ENCODE results near the gene TET3. TPM values are rescaled to one million over a fixed set of nuclear protein-coding genes. Genes with fewer than 3 reads are reported as not detected.

The TET3 gene
- polyA plus RNA-seq, 1 donor (not counting 4 experiments of a cell fraction or from before 2014, with no cell fraction given), result 2.9 TPM

DNA sequence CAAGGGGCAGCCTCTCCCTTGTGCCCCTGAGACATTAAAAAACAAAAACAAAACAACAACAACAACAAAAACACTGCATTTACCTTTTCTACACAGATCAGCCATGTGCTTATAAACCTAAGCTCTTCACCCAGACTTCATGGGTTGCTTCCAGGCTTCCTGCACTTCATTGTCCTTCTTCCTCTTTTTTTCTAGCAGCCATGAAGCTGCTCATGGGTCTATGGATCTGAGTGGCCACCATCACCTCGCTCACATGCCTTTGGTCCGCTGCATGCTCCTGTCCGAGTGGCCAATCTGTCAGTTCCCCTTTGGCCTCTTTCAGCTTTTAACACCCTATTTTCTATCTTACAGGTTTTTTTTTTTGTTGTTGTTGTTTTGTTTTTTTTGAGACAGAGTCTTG, 9.0 kb upstream of the TET3 start:
- H3K9me1 ChIP-seq (ENCODE audit: control insufficient read depth, extremely low read depth, insufficient read depth, low read length), result no peaks in the 10 kb centered on the region
- no peak overlapping the region for H3K27ac ChIP-seq (ENCODE audit: control insufficient read depth, insufficient read depth, low read length)
- no peaks in the 10 kb centered on the region for H3K27me3 ChIP-seq (ENCODE audit: control insufficient read depth, extremely low read depth, insufficient read depth, low read length)
- FAIRE-seq, result no peak
- dilution Hi-C loops (cut with MboI; ENCODE audit: extremely low pct_ligation_motif_present, low sequenced_read_pairs), result no loop called here
- no peaks in the 10 kb centered on the region for H4K20me1 ChIP-seq (ENCODE audit: control insufficient read depth, extremely low read depth, insufficient read depth, low read length)
- peaks cover 2% of the 10 kb centered on the region for H3K79me2 ChIP-seq (ENCODE audit: control insufficient read depth, insufficient read depth, low read length)
- no peak for DNase-seq (ENCODE audit: low read depth, low spot score)
- no peak overlapping the region for H2AFZ ChIP-seq (ENCODE audit: control insufficient read depth, low read length)
- no peaks in the 10 kb centered on the region for H3K9me3 ChIP-seq (ENCODE audit: control insufficient read depth, low read depth, low read length)
- H3K4me2 ChIP-seq (ENCODE audit: control insufficient read depth, extremely low read depth, insufficient read depth, low read depth, low read length), result no peak overlapping the region
- TF ChIP-seq CTCF (optimal IDR thresholded peaks at IDR 0.05 in 1 of 3, IDR thresholded peaks at IDR 0.05 in 1 of 3, conservative IDR thresholded peaks at IDR 0.05 in 1 of 3; ENCODE audit: extremely low read depth in 1 of 3, insufficient read depth in 2 of 3, low read length in 3 of 3) (no peak), EZH2 (IDR thresholded peaks at IDR 0.05; ENCODE audit: low read length) (no peak)
- no peaks in the 10 kb centered on the region for H3K36me3 ChIP-seq (ENCODE audit: control insufficient read depth in 2 of 2, extremely low read depth in 1 of 2, insufficient read depth in 2 of 2, low read length in 2 of 2)
- no peak overlapping the region for H3K4me3 ChIP-seq (ENCODE audit: control insufficient read depth in 2 of 3, extremely low read depth in 1 of 3, insufficient read depth in 2 of 3, low read depth in 1 of 3, low read length in 3 of 3)
- H3K9ac ChIP-seq (ENCODE audit: control insufficient read depth, extremely low read depth, insufficient read depth, low read length), result no peak overlapping the region
- peaks cover 19% of the 10 kb centered on the region for H3K4me1 ChIP-seq (ENCODE audit: control insufficient read depth, extremely low read depth, insufficient read depth, low read length)

DNA sequence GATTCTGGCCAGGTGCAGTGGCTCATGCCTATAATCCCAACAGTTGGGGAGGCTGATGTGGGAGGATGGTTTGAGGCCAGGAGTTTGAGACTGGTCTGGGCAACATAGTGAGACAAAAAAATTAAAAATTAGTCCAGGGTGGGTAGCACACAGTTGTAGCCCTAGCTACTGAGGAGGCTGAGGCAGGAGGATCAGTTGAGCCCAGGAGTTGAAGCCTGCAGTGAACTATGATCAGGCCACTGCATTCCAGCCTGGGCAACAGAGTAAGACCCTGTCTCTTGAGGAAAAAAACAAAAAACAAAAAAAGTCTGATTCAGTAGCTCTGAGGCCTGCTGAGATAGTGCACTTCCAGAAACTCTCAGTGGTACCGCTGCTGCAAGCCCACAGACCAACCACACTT, 7.9 kb upstream of the TET3 start:
- H3K4me1 ChIP-seq (ENCODE audit: control insufficient read depth, extremely low read depth, insufficient read depth, low read length), result peaks cover 25% of the 10 kb centered on the region
- dilution Hi-C loops (cut with MboI; ENCODE audit: extremely low pct_ligation_motif_present, low sequenced_read_pairs), result no loop called here

More for the DNA sequence above, 7.9 kb upstream of the TET3 start:
- no peaks in the 10 kb centered on the region for H3K9me3 ChIP-seq (ENCODE audit: control insufficient read depth, low read depth, low read length)
- peaks cover under 1% of the 10 kb centered on the region for H3K9me1 ChIP-seq (ENCODE audit: control insufficient read depth, extremely low read depth, insufficient read depth, low read length)
- H3K79me2 ChIP-seq (ENCODE audit: control insufficient read depth, insufficient read depth, low read length), result peaks cover 2% of the 10 kb centered on the region
- no peaks in the 10 kb centered on the region for H3K36me3 ChIP-seq (ENCODE audit: control insufficient read depth in 2 of 2, extremely low read depth in 1 of 2, insufficient read depth in 2 of 2, low read length in 2 of 2)
- no peak overlapping the region for H3K4me3 ChIP-seq (ENCODE audit: control insufficient read depth in 2 of 3, extremely low read depth in 1 of 3, insufficient read depth in 2 of 3, low read depth in 1 of 3, low read length in 3 of 3)
- no peak for FAIRE-seq
- no peak for TF ChIP-seq EZH2 (IDR thresholded peaks at IDR 0.05; ENCODE audit: low read length)
- no peak for TF ChIP-seq CTCF (optimal IDR thresholded peaks at IDR 0.05 in 1 of 3, IDR thresholded peaks at IDR 0.05 in 1 of 3, conservative IDR thresholded peaks at IDR 0.05 in 1 of 3; ENCODE audit: extremely low read depth in 1 of 3, insufficient read depth in 2 of 3, low read length in 3 of 3)
- no peak overlapping the region for H3K27ac ChIP-seq (ENCODE audit: control insufficient read depth, insufficient read depth, low read length)
- no peaks in the 10 kb centered on the region for H3K27me3 ChIP-seq (ENCODE audit: control insufficient read depth, extremely low read depth, insufficient read depth, low read length)
- H3K9ac ChIP-seq (ENCODE audit: control insufficient read depth, extremely low read depth, insufficient read depth, low read length), result no peak overlapping the region
- no peaks in the 10 kb centered on the region for H4K20me1 ChIP-seq (ENCODE audit: control insufficient read depth, extremely low read depth, insufficient read depth, low read length)
- no peak overlapping the region for H3K4me2 ChIP-seq (ENCODE audit: control insufficient read depth, extremely low read depth, insufficient read depth, low read depth, low read length)
- H2AFZ ChIP-seq (ENCODE audit: control insufficient read depth, low read length), result no peak overlapping the region
- DNase-seq (ENCODE audit: low read depth, low spot score), result no peak

Data from keratinocyte (primary cell).